ENCODE results near the gene CASK. TPM values are rescaled to one million over a fixed set of nuclear protein-coding genes. Genes with fewer than 3 reads are reported as not detected.

Gene CASK
- total RNA-seq, 1 donor from 2014 or later, result 58.8 TPM

- DNase-seq (ENCODE audit: low read depth), result no peak
- H3K4me3 ChIP-seq (ENCODE audit: low read depth, low read length), result no peak overlapping the region
- TF ChIP-seq CTCF (conservative IDR thresholded peaks at IDR 0.05; ENCODE audit: low read depth, low read length), result no peak
Measured at GRCh38 chrX:41808047-41808446, 115.3 kb downstream of the CASK start.

DNA sequence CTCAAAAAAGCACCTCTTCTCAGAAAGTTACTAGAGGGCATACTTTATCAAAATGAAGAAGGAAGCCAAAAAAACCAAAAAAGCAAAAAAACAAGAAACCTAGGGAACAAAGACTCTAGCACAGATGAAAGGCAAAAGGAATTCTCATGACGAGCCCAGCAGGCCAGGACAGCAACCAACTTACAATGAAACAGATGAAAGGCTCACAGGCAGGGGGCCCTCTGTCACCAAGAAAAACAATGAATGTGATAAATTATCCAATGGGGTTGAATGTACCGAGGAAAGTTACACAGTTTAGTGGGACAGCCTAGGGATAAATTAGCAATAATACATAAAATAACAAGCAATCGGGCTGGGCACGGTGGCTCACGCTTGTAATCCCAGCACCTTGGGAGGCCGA lies 120.4 kb downstream of the CASK start:
- DNase-seq (ENCODE audit: low read depth), result no peak
- no peak overlapping the region for H3K4me3 ChIP-seq (ENCODE audit: low read depth, low read length)
- peak; percentile 17 for TF ChIP-seq CTCF (conservative IDR thresholded peaks at IDR 0.05; ENCODE audit: low read depth, low read length)

- no peak overlapping the region for H3K4me3 ChIP-seq (ENCODE audit: low read depth, low read length)
- no peak for DNase-seq (ENCODE audit: low read depth)
- no peak for TF ChIP-seq CTCF (conservative IDR thresholded peaks at IDR 0.05; ENCODE audit: low read depth, low read length)
Measured at GRCh38 chrX:41799661-41800060, 123.7 kb downstream of the CASK start.

DNA sequence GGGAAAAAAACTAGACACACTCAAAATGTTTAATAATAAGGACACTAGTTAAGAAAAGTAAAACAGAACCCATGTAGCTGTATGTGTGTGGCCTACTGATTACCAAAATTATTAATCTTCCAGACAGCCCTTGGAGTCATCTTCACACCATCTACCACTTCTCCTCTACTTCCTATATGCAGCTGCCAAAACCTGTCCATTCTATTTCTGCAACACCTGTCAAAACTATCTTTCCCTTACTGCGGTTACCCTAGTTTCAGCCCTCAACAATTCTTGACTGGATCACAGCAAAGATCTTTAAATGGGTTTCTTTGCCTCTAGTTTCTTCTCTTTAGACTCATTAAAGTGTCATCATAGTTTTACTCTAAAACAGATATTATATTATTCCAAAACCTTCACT lies 126.8 kb downstream of the CASK start:
- H3K4me3 ChIP-seq (ENCODE audit: low read depth, low read length), result no peak overlapping the region
- TF ChIP-seq CTCF (conservative IDR thresholded peaks at IDR 0.05; ENCODE audit: low read depth, low read length), result no peak
- DNase-seq (ENCODE audit: low read depth), result no peak

GRCh38 chrX:41796046-41796445 lies 127.3 kb downstream of the CASK start:
- DNase-seq (ENCODE audit: low read depth), result no peak
- TF ChIP-seq CTCF (conservative IDR thresholded peaks at IDR 0.05; ENCODE audit: low read depth, low read length), result no peak
- H3K4me3 ChIP-seq (ENCODE audit: low read depth, low read length), result no peak overlapping the region

DNA sequence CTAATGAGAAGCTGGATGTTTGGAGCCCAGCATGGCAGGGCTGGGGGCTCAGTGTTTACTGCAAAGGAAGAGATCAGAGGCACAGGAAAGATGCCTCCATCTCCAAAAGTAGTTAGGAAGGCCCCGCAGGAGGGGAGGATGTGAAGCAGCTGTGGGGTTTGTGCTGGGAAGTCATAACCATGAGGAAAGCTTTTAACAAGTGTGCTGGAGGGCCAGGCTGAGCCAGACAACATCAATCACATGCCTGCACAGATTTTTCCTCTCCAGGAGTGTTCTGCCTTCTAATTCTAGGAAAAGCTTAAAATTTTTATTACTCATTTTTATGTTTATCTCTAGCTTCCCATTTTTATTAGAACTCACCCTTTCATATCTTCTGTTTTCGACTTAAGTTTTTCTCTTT lies 134.0 kb downstream of the CASK start:
- no peak for TF ChIP-seq CTCF (conservative IDR thresholded peaks at IDR 0.05; ENCODE audit: low read depth, low read length)
- no peak for DNase-seq (ENCODE audit: low read depth)
- H3K4me3 ChIP-seq (ENCODE audit: low read depth, low read length), result no peak overlapping the region

DNA sequence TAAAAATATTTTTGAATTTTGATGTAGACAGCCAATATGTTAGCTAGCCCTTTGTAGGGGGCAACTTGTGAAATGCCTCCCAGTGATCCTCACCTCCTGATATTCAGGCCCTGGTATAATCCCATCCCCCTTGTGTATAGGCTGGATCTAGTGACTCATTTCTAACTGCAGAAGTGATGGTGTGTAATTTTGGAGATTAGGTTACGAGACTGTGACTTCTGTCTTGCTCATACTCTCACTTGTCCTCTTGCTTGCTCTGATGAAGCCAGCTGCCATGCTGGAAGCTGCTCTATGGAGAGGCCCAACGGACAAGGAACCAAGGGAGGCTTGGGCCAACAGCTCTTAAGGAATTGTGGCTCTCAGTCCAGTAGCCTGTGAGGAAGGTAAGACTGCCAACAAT lies 137.7 kb downstream of the CASK start:
- TF ChIP-seq CTCF (conservative IDR thresholded peaks at IDR 0.05; ENCODE audit: low read depth, low read length), result no peak
- DNase-seq (ENCODE audit: low read depth), result no peak
- no peak overlapping the region for H3K4me3 ChIP-seq (ENCODE audit: low read depth, low read length)

Data from epithelial cell of proximal tubule (primary cell).